ENCODE data around the gene GNA14. TPM values are rescaled to one million over a fixed set of nuclear protein-coding genes. Genes with fewer than 3 reads are reported as not detected.
"Not testable (repeated sequence)": the region's sequence is repeated elsewhere in the genome, so short reads cannot be mapped to it uniquely, and the experiment has no call there.

GNA14 gene
- total RNA-seq, 2 experiments from 2014 or later = 0.11 to 0.54 TPM

DNA sequence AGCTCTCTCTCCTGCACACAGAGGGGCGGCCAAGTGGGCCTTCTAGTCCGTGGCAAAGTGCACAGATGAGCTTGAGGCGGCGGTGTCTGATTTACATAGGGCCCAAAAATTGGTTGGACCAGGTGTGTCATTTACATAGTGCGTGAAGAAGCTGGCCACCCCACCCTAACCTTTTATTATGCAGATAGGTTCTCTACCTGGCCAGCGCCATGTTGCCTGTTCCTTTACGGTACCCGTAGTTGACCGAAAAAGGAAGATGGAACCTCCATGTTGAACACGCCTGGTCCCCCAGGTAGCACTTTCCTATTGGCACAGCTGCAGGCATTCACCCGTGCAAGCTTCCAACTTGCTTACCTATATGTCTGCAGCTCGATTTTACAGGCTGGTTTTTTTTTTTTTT is 61.5 kb downstream of the GNA14 start:
- no peak overlapping the region for H3K27ac Mint-ChIP-seq
- ATAC-seq (no peak), DNase-seq (no peak)
- peaks cover 2% of the 10 kb centered on the region for H3K4me1 Mint-ChIP-seq
- ChIA-PET POLR2A (no interaction called here), CTCF (interaction anchor here (0.6 to 0.7 kb wide), 2 partner anchors 8 to 563 kb away, joined by 3 read pairs; no protein-coding TSS in a partner anchor)
- no peaks in the 10 kb centered on the region for H3K36me3 Mint-ChIP-seq (ENCODE audit: low read depth)
- intact Hi-C loops (cut with DNase I, micrococcal nuclease) = no loop called here
- H3K27me3 Mint-ChIP-seq = peaks cover 2% of the 10 kb centered on the region
- H3K4me3 Mint-ChIP-seq = no peak overlapping the region
- H3K9me3 Mint-ChIP-seq (ENCODE audit: low read depth) = no peaks in the 10 kb centered on the region

DNA sequence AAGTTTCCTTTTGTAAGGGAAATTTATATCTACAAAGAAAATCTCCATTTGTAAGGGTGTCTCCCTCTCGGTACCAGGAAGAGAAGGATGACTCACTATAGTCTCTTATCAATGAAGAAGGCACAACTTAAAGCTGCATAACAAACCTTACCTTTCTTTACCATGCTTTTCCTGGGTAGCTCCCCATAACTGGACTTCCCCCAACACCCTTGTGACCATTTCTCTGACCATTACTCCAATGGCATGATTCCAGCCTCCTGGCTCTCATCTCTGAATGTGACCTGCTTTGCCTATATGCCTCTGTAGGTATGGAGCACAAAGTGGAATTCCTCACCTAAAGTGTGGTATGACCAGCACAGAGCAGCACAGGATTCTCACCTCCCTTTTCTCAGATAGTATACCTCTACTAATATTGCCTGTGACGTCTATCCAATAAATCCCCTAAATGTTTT is 62.8 kb downstream of the GNA14 start:
- H3K9me3 Mint-ChIP-seq (ENCODE audit: low read depth) = no peaks in the 10 kb centered on the region
- CTCF ChIA-PET = interaction anchor here (1.0 to 1.3 kb wide), 2 partner anchors 65 to 129 kb away, joined by 3 read pairs; no protein-coding TSS in a partner anchor
- POLR2A ChIA-PET = no interaction called here

DNA sequence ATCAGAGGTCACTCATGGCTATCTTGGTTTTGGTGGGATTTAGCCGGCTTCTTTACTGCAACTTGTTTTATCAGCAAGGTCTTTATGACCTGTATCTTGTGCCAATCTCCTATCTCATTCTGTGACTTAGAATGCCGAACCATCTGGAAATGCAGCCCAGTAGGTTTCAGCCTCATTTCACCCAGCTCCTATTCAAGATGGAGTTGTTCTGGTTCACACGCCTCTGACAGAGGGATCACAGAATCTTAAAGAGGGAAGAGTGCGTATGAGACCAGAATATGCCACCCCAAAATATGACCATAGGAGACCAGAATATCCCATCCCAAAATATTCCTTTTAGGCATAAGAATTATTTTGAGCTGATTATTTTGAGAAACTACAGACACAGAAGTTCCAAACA is 63.2 kb downstream of the GNA14 start:
- CTCF ChIA-PET = interaction anchor here (1.0 to 1.3 kb wide), 2 partner anchors 65 to 128 kb away, joined by 3 read pairs; no protein-coding TSS in a partner anchor
- ATAC-seq; H3K4me3 Mint-ChIP-seq; H3K9me3 Mint-ChIP-seq (ENCODE audit: low read depth); DNase-seq; POLR2A ChIA-PET; H3K27ac Mint-ChIP-seq; H3K4me1 Mint-ChIP-seq; intact Hi-C loops (cut with DNase I, micrococcal nuclease); H3K27me3 Mint-ChIP-seq; H3K36me3 Mint-ChIP-seq (ENCODE audit: low read depth): not testable (repeated sequence)

More for the DNA sequence above, 62.8 kb downstream of the GNA14 start:
- no peak for DNase-seq
- intact Hi-C loops (cut with DNase I, micrococcal nuclease) = no loop called here
- peaks cover 2% of the 10 kb centered on the region for H3K4me1 Mint-ChIP-seq
- H3K27ac Mint-ChIP-seq = no peak overlapping the region
- no peaks in the 10 kb centered on the region for H3K36me3 Mint-ChIP-seq (ENCODE audit: low read depth)
- H3K4me3 Mint-ChIP-seq = no peak overlapping the region
- peaks cover 2% of the 10 kb centered on the region for H3K27me3 Mint-ChIP-seq
- no peak for ATAC-seq

DNA sequence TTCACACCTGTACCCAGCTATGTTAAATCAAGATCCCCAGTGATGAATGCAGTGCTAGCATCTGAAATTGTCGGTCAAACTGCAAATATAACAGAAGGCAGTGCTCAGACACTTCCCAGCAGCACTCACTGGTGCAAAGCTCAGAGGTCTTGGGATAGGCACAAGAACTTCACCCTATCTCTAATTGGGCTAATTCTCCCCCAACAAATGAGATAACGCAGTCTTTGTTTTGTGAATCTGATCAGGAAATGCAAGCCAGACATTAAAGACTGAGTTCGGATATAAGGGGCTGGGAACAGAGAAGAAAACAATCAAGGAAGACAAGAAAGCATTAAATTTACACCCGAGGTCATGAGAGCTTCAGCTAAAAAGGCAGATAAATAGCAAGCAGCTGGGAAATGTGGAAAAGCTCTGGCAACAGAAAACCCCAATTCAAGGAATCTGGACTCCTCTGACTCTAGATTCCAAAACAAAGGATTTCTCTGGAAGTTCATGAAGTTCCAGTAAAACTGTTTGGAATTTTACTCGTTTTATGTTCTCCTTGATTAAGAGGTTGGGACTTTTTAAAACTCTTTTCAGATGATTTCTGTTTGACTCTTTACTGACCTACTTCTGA is 65.1 kb downstream of the GNA14 start:
- intact Hi-C loops (cut with DNase I, micrococcal nuclease) = no loop called here
- Mint-ChIP-seq H3K9me3 (ENCODE audit: low read depth) (no peaks in the 10 kb centered on the region), H3K4me3 (no peak overlapping the region), H3K27ac (no peak overlapping the region), H3K36me3 (ENCODE audit: low read depth) (no peaks in the 10 kb centered on the region), H3K4me1 (no peaks in the 10 kb centered on the region), H3K27me3 (no peaks in the 10 kb centered on the region)
- ChIA-PET CTCF (no interaction called here), POLR2A (no interaction called here)
- ATAC-seq (no peak), DNase-seq (no peak)

DNA sequence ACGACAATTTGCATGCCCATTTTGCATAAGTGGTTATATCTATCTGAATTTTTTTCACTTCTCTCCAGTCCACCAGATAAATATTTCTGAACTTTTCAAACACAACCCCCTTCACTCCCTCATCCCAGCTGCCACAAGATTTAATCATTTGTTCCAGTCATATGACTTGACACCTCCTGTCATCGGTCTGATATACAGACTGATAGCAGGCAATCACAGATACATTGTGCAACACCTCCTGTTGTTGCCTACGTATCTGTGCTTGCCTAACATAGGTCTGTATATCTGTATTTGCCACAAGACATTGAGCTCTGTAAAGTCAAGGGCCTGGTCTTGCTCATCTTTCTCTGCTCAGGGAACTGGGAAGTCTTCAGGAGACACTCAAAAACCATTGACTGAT is 65.6 kb downstream of the GNA14 start:
- H3K27ac Mint-ChIP-seq = no peak overlapping the region
- H3K4me1 Mint-ChIP-seq = no peaks in the 10 kb centered on the region
- ChIA-PET CTCF (no interaction called here), POLR2A (no interaction called here)
- DNase-seq = no peak
- H3K9me3 Mint-ChIP-seq (ENCODE audit: low read depth) = no peaks in the 10 kb centered on the region
- no peak overlapping the region for H3K4me3 Mint-ChIP-seq
- intact Hi-C loops (cut with DNase I, micrococcal nuclease) = no loop called here
- H3K36me3 Mint-ChIP-seq (ENCODE audit: low read depth) = no peaks in the 10 kb centered on the region
- ATAC-seq = no peak
- H3K27me3 Mint-ChIP-seq = no peaks in the 10 kb centered on the region

DNA sequence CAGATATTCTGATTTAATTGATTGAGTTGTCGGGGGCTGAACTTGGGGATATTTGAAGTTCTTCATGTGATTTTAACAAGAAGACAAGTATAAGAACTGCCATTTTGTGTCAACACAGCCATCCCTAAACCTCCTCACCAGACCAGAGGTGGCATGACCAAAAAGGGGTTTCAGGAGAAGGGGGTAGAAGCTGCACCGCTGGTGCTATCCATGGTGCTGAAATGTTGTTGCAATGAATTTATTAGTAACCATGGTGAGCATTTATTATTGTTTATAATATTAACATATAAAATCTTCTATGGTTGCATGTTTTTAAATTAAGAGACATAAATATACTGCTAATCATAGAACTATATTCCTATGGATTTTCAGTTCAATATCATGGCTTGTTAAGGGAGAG is 72.3 kb downstream of the GNA14 start:
- Mint-ChIP-seq H3K4me3 (no peak overlapping the region), H3K27me3 (peaks cover 3% of the 10 kb centered on the region), H3K27ac (no peak overlapping the region), H3K36me3 (ENCODE audit: low read depth) (no peaks in the 10 kb centered on the region), H3K9me3 (ENCODE audit: low read depth) (no peaks in the 10 kb centered on the region), H3K4me1 (no peaks in the 10 kb centered on the region)
- POLR2A ChIA-PET = no interaction called here
- intact Hi-C loops (cut with DNase I, micrococcal nuclease) = no loop called here
- CTCF ChIA-PET = interaction anchor here (1.0 to 2.1 kb wide), 2 partner anchors 141 to 143 kb away, joined by 3 to 11 read pairs; no protein-coding TSS in a partner anchor
- DNase-seq (peak; percentile 41), ATAC-seq (no peak)

DNA sequence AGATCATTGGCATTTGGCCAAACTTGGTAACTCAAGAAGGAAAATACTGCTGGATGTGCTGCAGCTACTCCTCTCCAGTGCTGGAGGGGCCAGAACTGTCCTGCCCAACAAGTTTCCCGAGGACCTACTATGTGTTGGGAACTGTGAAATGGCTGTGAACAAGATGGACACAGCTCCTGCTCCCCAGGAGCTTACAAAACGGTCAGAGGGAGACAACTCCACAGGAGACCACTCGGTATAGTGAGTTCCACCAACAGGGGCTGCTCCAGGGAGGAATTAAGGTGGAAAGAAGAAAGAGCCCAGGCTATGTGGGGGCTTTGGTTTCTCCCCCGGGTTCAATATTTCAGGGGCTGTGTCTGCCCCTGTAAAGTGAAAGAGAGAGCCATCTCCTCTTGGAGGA is 78.8 kb downstream of the GNA14 start:
- H3K27ac Mint-ChIP-seq = no peak overlapping the region
- ATAC-seq (no peak), DNase-seq (no peak)
- intact Hi-C loops (cut with DNase I, micrococcal nuclease) = no loop called here
- H3K27me3 Mint-ChIP-seq = peaks cover 9% of the 10 kb centered on the region
- POLR2A ChIA-PET = no interaction called here
- no peaks in the 10 kb centered on the region for H3K4me1 Mint-ChIP-seq
- no peaks in the 10 kb centered on the region for H3K36me3 Mint-ChIP-seq (ENCODE audit: low read depth)
- H3K9me3 Mint-ChIP-seq (ENCODE audit: low read depth) = no peaks in the 10 kb centered on the region
- no peak overlapping the region for H3K4me3 Mint-ChIP-seq
- CTCF ChIA-PET = no interaction called here

DNA sequence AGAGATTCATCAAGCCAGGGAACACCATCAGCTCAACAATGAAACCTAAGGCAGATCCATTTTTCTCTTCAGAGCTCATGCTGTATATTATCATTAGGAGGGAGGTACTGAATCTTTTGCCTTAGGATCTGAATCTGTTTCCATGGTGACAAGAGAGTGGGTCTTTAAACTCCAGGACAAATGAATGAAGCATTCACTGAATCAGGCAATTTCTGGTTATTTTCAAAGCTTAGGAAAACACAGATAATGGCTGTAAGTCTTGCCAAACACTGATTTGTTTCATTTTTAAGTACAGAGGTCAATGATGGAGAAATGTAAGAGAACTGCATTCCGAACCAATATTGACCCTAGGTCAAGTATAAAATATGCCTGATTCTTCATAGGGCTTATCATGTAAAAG is 84.9 kb downstream of the GNA14 start:
- ChIA-PET CTCF (no interaction called here), POLR2A (no interaction called here)
- no peaks in the 10 kb centered on the region for H3K36me3 Mint-ChIP-seq (ENCODE audit: low read depth)
- ATAC-seq = no peak
- intact Hi-C loops (cut with DNase I, micrococcal nuclease) = no loop called here
- no peak for DNase-seq
- peaks cover 6% of the 10 kb centered on the region for H3K4me1 Mint-ChIP-seq
- no peaks in the 10 kb centered on the region for H3K9me3 Mint-ChIP-seq (ENCODE audit: low read depth)
- H3K4me3 Mint-ChIP-seq = no peak overlapping the region
- H3K27ac Mint-ChIP-seq = no peak overlapping the region
- peaks cover 5% of the 10 kb centered on the region for H3K27me3 Mint-ChIP-seq

DNA sequence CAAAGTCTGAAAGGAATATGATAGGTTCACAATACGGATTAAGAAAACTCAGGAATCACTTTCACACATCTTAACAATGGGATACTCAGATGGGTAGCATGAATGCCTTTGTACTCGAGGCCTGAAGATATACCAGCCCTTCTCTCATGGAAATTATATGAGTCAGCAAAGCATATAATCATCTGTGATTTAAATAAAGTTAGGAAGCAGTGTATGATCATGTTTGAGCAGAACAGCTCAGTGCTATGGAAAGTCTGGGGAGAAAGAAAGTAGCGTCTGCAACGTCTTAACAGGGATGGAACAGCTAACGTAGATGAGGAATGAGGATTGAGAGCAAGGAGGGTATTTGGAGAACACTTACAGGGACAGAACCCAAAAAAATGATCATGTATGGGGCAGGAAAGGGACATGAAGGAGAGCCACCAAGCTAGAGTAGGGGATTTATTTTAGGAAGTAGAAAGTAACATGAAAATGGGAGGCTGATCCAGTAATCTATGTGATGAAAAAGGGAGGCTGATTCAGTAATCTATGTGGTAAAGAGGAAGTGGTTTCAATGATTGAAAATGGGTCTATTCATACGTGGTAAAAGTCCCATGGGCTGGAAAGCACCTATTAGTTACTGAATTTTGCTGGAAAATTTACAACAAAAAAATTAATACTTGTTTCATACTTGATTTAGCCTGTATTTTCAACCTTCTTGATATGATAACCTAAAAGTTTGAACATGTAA is 85.9 kb downstream of the GNA14 start:
- Mint-ChIP-seq H3K4me1 (peaks cover 6% of the 10 kb centered on the region), H3K4me3 (no peak overlapping the region), H3K9me3 (ENCODE audit: low read depth) (no peaks in the 10 kb centered on the region), H3K27ac (no peak overlapping the region), H3K36me3 (ENCODE audit: low read depth) (no peaks in the 10 kb centered on the region), H3K27me3 (peaks cover 6% of the 10 kb centered on the region)
- CTCF ChIA-PET = interaction anchor here (0.8 kb wide), 1 partner anchor 132 kb away, joined by 3 read pairs; no protein-coding TSS in a partner anchor
- ATAC-seq (no peak), DNase-seq (no peak)
- POLR2A ChIA-PET = no interaction called here
- intact Hi-C loops (cut with DNase I, micrococcal nuclease) = no loop called here

DNA sequence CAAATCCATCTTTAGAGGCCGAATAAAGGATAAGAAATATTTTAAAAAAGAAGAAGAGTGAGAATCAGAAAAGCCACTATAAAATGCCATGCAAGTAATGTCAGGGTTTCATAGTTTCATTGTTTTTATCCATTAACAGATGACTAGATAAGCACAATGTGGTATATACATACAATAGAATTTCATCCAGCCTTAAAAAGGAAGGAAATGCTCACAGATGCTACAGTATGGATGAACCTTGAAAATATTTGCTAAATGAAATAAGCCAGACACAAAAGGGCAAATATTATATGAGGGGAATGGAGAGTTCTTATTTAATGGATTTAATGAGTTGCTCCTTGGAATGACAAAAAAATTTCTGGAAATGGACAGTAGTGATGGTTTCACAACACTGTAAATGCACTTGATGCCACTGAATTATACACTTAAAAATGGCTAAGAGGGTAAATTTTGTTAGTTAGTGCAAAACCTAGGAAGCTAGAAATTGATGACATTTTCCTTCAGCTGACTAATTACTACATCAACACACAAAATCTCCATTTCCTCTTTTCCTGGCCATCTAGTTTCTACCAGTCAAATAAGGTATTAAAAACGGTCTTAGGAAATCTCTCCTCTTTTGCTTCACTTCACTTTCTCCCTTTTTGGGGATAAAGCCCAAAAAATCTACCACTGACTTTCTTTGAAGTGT is 86.6 kb downstream of the GNA14 start:
- Mint-ChIP-seq H3K9me3 (ENCODE audit: low read depth) (no peaks in the 10 kb centered on the region), H3K27ac (no peak overlapping the region), H3K4me1 (peaks cover 6% of the 10 kb centered on the region), H3K36me3 (ENCODE audit: low read depth) (no peaks in the 10 kb centered on the region), H3K4me3 (no peak overlapping the region), H3K27me3 (peaks cover 7% of the 10 kb centered on the region)
- ChIA-PET POLR2A (no interaction called here), CTCF (interaction anchor here (0.7 to 0.8 kb wide), 3 partner anchors 54 to 133 kb away, joined by 3 read pairs; no protein-coding TSS in a partner anchor)
- no peak for DNase-seq
- intact Hi-C loops (cut with DNase I, micrococcal nuclease) = no loop called here
- no peak for ATAC-seq

DNA sequence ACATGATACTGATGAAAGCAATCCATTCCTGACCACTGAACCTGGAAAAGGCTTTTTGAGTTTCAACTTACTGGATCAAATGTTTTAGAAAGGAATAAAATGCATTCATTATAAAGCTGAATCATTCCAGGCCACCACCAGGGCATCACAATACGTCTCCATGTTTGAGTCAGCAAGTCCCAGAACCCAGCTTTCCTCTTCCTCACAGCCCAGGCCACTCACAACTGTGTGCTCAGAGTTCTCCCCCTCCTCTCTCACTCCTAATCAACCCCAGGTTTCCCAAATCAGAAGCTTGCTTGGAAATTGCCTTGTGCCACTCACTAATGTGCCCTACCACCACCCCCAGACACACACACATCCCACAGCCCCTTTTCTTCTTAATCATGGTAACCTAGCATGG is 91.7 kb downstream of the GNA14 start:
- H3K27ac Mint-ChIP-seq = no peak overlapping the region
- no peaks in the 10 kb centered on the region for H3K36me3 Mint-ChIP-seq (ENCODE audit: low read depth)
- ChIA-PET CTCF (no interaction called here), POLR2A (no interaction called here)
- intact Hi-C loops (cut with DNase I, micrococcal nuclease) = no loop called here
- no peak overlapping the region for H3K4me3 Mint-ChIP-seq
- H3K9me3 Mint-ChIP-seq (ENCODE audit: low read depth) = no peaks in the 10 kb centered on the region
- peaks cover 4% of the 10 kb centered on the region for H3K27me3 Mint-ChIP-seq
- peak; percentile 7 for DNase-seq
- no peak for ATAC-seq
- no peaks in the 10 kb centered on the region for H3K4me1 Mint-ChIP-seq
